H1 (cell line): ENCODE results near the gene PLXNA4. TPM values are rescaled to one million over a fixed set of nuclear protein-coding genes. Genes with fewer than 3 reads are reported as not detected.

ENCODE experiments used
- BACH1 ChIP-seq: IDR thresholded peaks from 2 replicates; pipeline ENCODE4 v1.6.1; 2012; ENCODE audit warnings: low read length, improper control_type of control experiment
- BRCA1 ChIP-seq: IDR thresholded peaks from 2 replicates; pipeline ENCODE4 v1.6.1; 2012; ENCODE audit warnings: low read depth, low read length, improper control_type of control experiment
- CHD7 ChIP-seq: fragments of 300-600 bp; sonication (generic); IDR thresholded peaks from 2 replicates; pipeline ENCODE4 v1.7.1; 2012; ENCODE audit warnings: low read length, moderate library complexity, mild to moderate bottlenecking, inconsistent platforms; ENCODE audit not compliant: insufficient replicate concordance
- GTF2F1 ChIP-seq: IDR thresholded peaks from 2 replicates; pipeline ENCODE4 v1.6.1; 2012; ENCODE audit warnings: low read depth, low read length, improper control_type of control experiment, borderline replicate concordance
- KDM5A ChIP-seq: fragments of 200-600 bp; IDR thresholded peaks from 2 replicates; pipeline ENCODE4 v1.7.1; 2012; ENCODE audit warnings: mild to moderate bottlenecking, low read length, inconsistent platforms, mixed read lengths
- MAFK ChIP-seq: IDR thresholded peaks from 2 replicates; pipeline ENCODE4 v1.6.1; 2012; ENCODE audit warnings: low read depth, mild to moderate bottlenecking, improper control_type of control experiment, low read length
- RNF2 ChIP-seq: fragments of 200-900, 300-1000 bp; sonication (generic); IDR thresholded peaks from 2 replicates; pipeline ENCODE4 v1.7.1; 2016; ENCODE audit warnings: borderline replicate concordance, low read depth, mild to moderate bottlenecking, antibody characterized with exemption, low read length; ENCODE audit not compliant: poor library complexity, severe bottlenecking; ENCODE audit errors: missing control alignments
- SAP30 ChIP-seq: fragments of 300-600 bp; sonication (generic); IDR thresholded peaks from 2 replicates; pipeline ENCODE4 v1.7.1; 2012; ENCODE audit warnings: low read length, moderate library complexity, mild to moderate bottlenecking, inconsistent platforms; ENCODE audit not compliant: insufficient read depth, insufficient replicate concordance
- SIN3A ChIP-seq, 2 experiments: IDR thresholded peaks in 1 of 2; conservative IDR thresholded peaks in 1 of 2; 2 replicates each; pipeline ENCODE4 v1.6.1; 2011 to 2012; ENCODE audit warnings: low read length in 2 of 2, improper control_type of control experiment in 1 of 2, low read depth in 1 of 2, mild to moderate bottlenecking in 1 of 2
- SP1 ChIP-seq: IDR thresholded peaks from 2 replicates; pipeline ENCODE4 v1.6.1; 2011; ENCODE audit warnings: low read depth, low read length
- TBP ChIP-seq: IDR thresholded peaks from 2 replicates; pipeline ENCODE4 v1.6.1; 2011; ENCODE audit warnings: low read depth, low read length, improper control_type of control experiment
- ZNF274 ChIP-seq: IDR thresholded peaks from 2 replicates; pipeline ENCODE4 v1.7.0; 2012; ENCODE audit warnings: low read length, borderline replicate concordance; ENCODE audit errors: extremely low read depth
- polyA plus RNA-seq, 7 experiments: library from polyadenylated mRNA; depleted of rRNA in 3 of 7; stranded (reverse) in 5 of 7; unstranded in 2 of 7; fragments of >200 nt in 5 of 7; fragments of 200-250 nt in 2 of 7; gene quantifications; 1 replicate in 5 of 7; 2 replicates in 1 of 7; 4 replicates in 1 of 7; pipeline versions ENCODE4 v1.2.1 to v1.2.3, GENCODE V29; 2011 to 2013; ENCODE audit warnings: missing spikeins in 2 of 7, mixed read lengths in 2 of 7
- total RNA-seq: library from RNA; stranded (reverse); fragmentation: NEBNext Ultra II Directional; extraction: Animal tissue kit (Norgen Biotek cat#: 25700); gene quantifications from 2 replicates; pipeline ENCODE4 v1.2.1, GENCODE V29; 2021

PLXNA4 gene
- total and polyA plus RNA-seq, 2 of the 8 experiments (the other 6 are each of a cell fraction or from before 2014, with no cell fraction given) = 0.76 to 0.79 TPM

- TF ChIP-seq CHD7 = no peak
- no peak for TF ChIP-seq SP1
- no peak for TF ChIP-seq SIN3A (conservative IDR thresholded peaks at IDR 0.05 in 1 of 2, IDR thresholded peaks at IDR 0.05 in 1 of 2; ENCODE audit: low read depth in 1 of 2, low read length in 2 of 2)
- TF ChIP-seq BRCA1 = no peak
- no peak for TF ChIP-seq RNF2
- no peak for TF ChIP-seq MAFK
- TF ChIP-seq KDM5A = no peak
- TF ChIP-seq ZNF274 = no peak
- TF ChIP-seq TBP = no peak
- no peak for TF ChIP-seq BACH1
- no peak for TF ChIP-seq GTF2F1
- TF ChIP-seq SAP30 = no peak
These were observed 319.0 kb downstream of the PLXNA4 start (continued) for GRCh38 chr7:132257253-132257652.
